ENCODE data around the gene OR52A5. TPM values are rescaled to one million over a fixed set of nuclear protein-coding genes. Genes with fewer than 3 reads are reported as not detected.
A peak's percentile ranks its signal among the peaks of the same experiment; 100 is the strongest.

Gene OR52A5
- total RNA-seq, 1 experiment from 2014 or later: not detected

DNA sequence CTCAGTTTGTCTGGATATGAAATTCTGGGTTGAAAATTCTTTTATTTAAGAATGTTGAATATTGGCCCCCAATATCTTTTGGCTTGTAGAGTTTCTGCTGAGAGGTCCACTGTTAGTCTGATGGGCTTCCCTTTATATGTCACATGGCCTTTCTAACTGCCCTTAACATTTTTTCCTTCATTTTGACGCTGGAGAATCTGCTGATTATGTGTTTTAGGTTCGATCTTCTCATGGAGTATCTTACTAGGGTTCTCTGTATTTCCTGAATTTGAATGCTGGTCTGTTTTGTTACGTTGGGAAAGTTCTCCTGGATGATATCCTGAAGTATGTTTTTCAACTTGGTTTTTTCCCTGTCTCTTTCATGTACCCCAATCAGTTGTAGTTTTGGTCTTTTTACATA, 22.8 kb downstream of the OR52A5 start:
- no peak for DNase-seq (ENCODE audit: low read depth)

DNA sequence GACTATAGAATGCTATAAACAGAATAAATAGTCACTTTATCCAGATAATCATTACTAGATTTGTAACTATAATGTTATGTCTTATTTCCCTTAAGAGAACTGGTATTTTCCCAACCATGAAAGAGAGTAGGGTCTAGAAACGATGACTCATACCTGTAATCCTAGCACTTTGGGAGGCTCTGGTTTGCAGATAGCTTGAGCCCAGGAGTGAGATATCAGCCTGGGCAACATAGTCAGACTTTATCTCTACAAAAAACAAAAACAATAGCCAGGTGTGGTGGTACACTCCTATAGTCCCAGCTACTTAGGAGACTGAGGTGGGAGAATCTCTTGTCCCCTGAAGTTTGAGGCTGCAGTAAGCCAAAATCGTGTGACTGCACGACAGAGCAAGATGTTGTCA, 30.9 kb downstream of the OR52A5 start:
- no peak for DNase-seq (ENCODE audit: low read depth)

DNA sequence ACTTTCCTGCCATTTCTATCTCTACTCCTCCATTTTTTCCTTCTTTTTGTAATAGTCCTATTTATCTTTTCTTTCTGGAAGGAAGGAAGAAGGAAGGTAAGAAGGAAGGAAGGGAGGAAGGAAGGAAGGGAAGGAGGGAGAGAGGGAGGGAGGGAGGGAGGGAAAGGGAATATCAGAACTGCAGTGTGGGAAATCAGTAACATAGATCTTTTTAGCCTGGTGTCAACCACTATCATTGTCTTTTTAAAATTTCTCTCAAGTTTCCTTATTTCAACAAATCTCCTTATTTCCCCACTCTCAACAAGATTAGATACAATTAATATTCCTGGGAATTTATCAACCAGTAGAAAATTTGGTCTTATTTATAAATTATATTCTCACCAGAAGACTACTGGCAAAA, 35.1 kb downstream of the OR52A5 start:
- DNase-seq (ENCODE audit: low read depth): no peak

GRCh38 chr11:5102246-5102645, 35.9 kb downstream of the OR52A5 start:
- DNase-seq (ENCODE audit: low read depth): no peak

DNA sequence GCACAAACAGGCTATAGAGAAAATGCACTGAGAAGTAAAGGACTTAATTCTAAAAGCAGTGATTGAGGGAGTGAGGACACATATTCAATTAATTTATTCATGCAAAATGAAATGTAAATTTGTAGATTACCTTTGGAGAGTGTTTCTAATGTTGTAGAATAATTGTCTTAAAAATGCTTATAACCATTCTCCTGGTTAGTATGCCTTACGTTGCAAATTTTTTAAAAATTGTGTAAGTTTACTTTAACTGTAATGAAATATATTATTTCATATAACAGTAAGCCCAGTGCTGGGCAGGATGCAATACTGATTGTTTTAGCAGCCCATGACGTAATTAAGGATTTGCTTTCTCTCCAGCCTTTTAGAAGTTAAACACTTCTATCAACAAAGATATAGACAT, 42.1 kb downstream of the OR52A5 start:
- DNase-seq (ENCODE audit: low read depth): no peak

GRCh38 chr11:5092821-5093585, 45.2 kb downstream of the OR52A5 start:
- DNase-seq (ENCODE audit: low read depth): peak; percentile 60

- no peak for DNase-seq (ENCODE audit: low read depth)
These were observed 47.5 kb downstream of the OR52A5 start for GRCh38 chr11:5090668-5091067.

- DNase-seq (ENCODE audit: low read depth): no peak
These were observed 49.6 kb downstream of the OR52A5 start for GRCh38 chr11:5088556-5088955.

DNA sequence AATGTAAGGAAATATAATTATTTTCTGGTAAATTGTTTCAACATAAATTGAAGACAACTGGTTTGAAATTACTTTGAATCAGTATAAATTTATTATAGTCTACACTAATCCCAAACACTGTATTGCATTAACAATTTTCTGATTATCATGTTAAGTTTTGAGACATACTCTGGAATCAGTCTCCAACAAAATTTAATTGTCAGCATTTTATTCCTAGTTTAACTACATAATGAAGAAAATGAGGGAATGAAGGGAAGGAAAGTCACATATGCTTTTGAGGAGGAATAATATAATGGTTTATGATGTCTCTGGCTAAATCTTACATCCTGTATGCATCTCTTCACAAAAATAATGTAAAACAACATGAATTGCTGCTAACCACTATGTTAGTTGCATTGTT, 54.6 kb downstream of the OR52A5 start:
- DNase-seq (ENCODE audit: low read depth): no peak

DNA sequence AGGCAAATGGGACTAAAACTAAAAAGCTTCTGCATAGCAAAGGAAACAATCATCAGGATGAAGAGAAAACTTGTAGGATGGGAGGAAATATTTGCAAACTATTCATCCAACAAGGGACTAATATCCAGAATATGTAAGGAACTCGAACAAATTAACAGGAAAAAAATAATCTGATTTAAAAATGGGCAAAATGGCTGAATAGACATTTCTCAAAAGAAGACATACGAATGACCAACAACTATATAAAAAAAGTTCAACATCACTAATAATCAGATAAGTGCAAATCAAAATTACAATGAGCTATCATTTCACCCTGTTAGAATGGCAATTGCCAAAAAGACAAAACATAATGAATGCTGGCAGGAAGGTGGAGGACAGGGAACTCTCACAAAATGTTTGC, 56.8 kb downstream of the OR52A5 start:
- DNase-seq (ENCODE audit: low read depth): no peak

Other genes starting within 250 kb of the OR52A5 start
- not detected in 2 replicates for gene OR51A7, start 234.6 kb downstream of the OR52A5 start, total RNA-seq (2014; rRNA removed; shearing (Covaris generic))
- gene OR51G2, start 219.0 kb downstream of the OR52A5 start, total RNA-seq (2014; rRNA removed; shearing (Covaris generic)): not detected in 2 replicates
- not detected in 2 replicates for gene OR51G1, start 214.0 kb downstream of the OR52A5 start, total RNA-seq (2014; rRNA removed; shearing (Covaris generic))
- not detected in 2 replicates for gene OR51A4, start 190.8 kb downstream of the OR52A5 start, total RNA-seq (2014; rRNA removed; shearing (Covaris generic))
- not detected in 2 replicates for gene OR51A2, start 182.6 kb downstream of the OR52A5 start, total RNA-seq (2014; rRNA removed; shearing (Covaris generic))
- not detected in 2 replicates for gene OR51L1, start 143.5 kb downstream of the OR52A5 start, total RNA-seq (2014; rRNA removed; shearing (Covaris generic))
- gene OR52J3, start 91.8 kb downstream of the OR52A5 start, total RNA-seq (2014; rRNA removed; shearing (Covaris generic)): not detected in 2 replicates
- gene OR52E2, start 78.7 kb downstream of the OR52A5 start, total RNA-seq (2014; rRNA removed; shearing (Covaris generic)): not detected in 2 replicates
- gene OR52E1, start 68.8 kb downstream of the OR52A5 start, total RNA-seq (2014; rRNA removed; shearing (Covaris generic)): not detected in 2 replicates
- gene OR52A1, start 16.4 kb upstream of the OR52A5 start, total RNA-seq (2014; rRNA removed; shearing (Covaris generic)): not detected in 2 replicates
- not detected in 2 replicates for gene OR51V1, start 62.3 kb upstream of the OR52A5 start, total RNA-seq (2014; rRNA removed; shearing (Covaris generic))
- not detected in 2 replicates for gene HBB, start 88.7 kb upstream of the OR52A5 start, total RNA-seq (2014; rRNA removed; shearing (Covaris generic))
- gene HBD, start 96.1 kb upstream of the OR52A5 start, total RNA-seq (2014; rRNA removed; shearing (Covaris generic)): not detected in 2 replicates
- gene HBG1, start 111.5 kb upstream of the OR52A5 start, total RNA-seq (2014; rRNA removed; shearing (Covaris generic)): not detected in 2 replicates
- gene HBG2, start 116.4 kb upstream of the OR52A5 start, total RNA-seq (2014; rRNA removed; shearing (Covaris generic)): 1.3 TPM in 1 of 2 replicates, not detected in the other
- 4.6 and 6.4 TPM in 2 replicates for gene HBE1, start 131.6 kb upstream of the OR52A5 start, total RNA-seq (2014; rRNA removed; shearing (Covaris generic))
- gene OR51B4, start 163.6 kb upstream of the OR52A5 start, total RNA-seq (2014; rRNA removed; shearing (Covaris generic)): not detected in 2 replicates
- 0.36 TPM in 1 of 2 replicates, not detected in the other for gene OR51B2, start 185.9 kb upstream of the OR52A5 start, total RNA-seq (2014; rRNA removed; shearing (Covaris generic))
- 1.8 and 2.0 TPM in 2 replicates for gene OR51B5, start 205.2 kb upstream of the OR52A5 start, total RNA-seq (2014; rRNA removed; shearing (Covaris generic))
- not detected in 2 replicates for gene OR51B6, start 213.2 kb upstream of the OR52A5 start, total RNA-seq (2014; rRNA removed; shearing (Covaris generic))
- not detected in 2 replicates for gene OR51M1, start 245.5 kb upstream of the OR52A5 start, total RNA-seq (2014; rRNA removed; shearing (Covaris generic))